Fibroblast of lung (primary cell): ENCODE measurements around the gene MUSK. TPM values are rescaled to one million over a fixed set of nuclear protein-coding genes. Genes with fewer than 3 reads are reported as not detected.

ENCODE experiments used
- DNase-seq, 2 donors: peaks; one replicate each; pipeline versions ENCODE4 v3.0.0 to v3.0.0-alpha.2; 2010; ENCODE audit warnings: low read depth in 2 of 2
- H2AFZ ChIP-seq: 2 replicates; pipeline ENCODE4 v1.5.1; 2012; ENCODE audit warnings: low read length, control low read depth, inconsistent platforms
- H3K27ac ChIP-seq: 2 replicates; pipeline ENCODE4 v1.5.1; 2011; ENCODE audit warnings: low read length, control low read depth; ENCODE audit not compliant: insufficient read depth
- H3K27me3 ChIP-seq: 2 replicates; pipeline ENCODE4 v1.5.1; 2011; ENCODE audit warnings: mild to moderate bottlenecking, low read length; ENCODE audit not compliant: control insufficient read depth, insufficient read depth
- H3K36me3 ChIP-seq: 2 replicates; pipeline ENCODE4 v1.5.1; 2011; ENCODE audit warnings: low read length; ENCODE audit not compliant: control insufficient read depth, insufficient read depth
- H3K4me1 ChIP-seq: 2 replicates; pipeline ENCODE4 v1.5.1; 2011; ENCODE audit warnings: low read length; ENCODE audit not compliant: control insufficient read depth, insufficient read depth; ENCODE audit errors: extremely low read depth
- H3K4me2 ChIP-seq: 2 replicates; pipeline ENCODE4 v1.5.1; 2011; ENCODE audit warnings: low read length, control low read depth; ENCODE audit not compliant: insufficient read depth; ENCODE audit errors: extremely low read depth
- H3K4me3 ChIP-seq, 4 experiments: fragments of 200-600 bp in 1 of 4; sonication (generic) in 1 of 4; replicated peaks in 1 of 4; 2 replicates each; pipeline ENCODE4 v1.5.1; 2011 to 2016; ENCODE audit warnings: low read length in 4 of 4, low read depth in 3 of 4, mild to moderate bottlenecking in 3 of 4, control low read depth in 2 of 4, inconsistent platforms in 1 of 4, mixed read lengths in 1 of 4; ENCODE audit not compliant: insufficient read depth in 1 of 4; ENCODE audit errors: control extremely low read depth in 1 of 4
- H3K79me2 ChIP-seq: 2 replicates; pipeline ENCODE4 v1.5.1; 2012; ENCODE audit warnings: mild to moderate bottlenecking, low read length, inconsistent platforms; ENCODE audit not compliant: control insufficient read depth, insufficient read depth
- H3K9ac ChIP-seq: 2 replicates; pipeline ENCODE4 v1.5.1; 2011; ENCODE audit warnings: mild to moderate bottlenecking, low read length, control low read depth; ENCODE audit not compliant: insufficient read depth
- H3K9me3 ChIP-seq: 2 replicates; pipeline ENCODE4 v1.5.1; 2012; ENCODE audit warnings: low read depth, low read length; ENCODE audit not compliant: control insufficient read depth, insufficient read depth
- H4K20me1 ChIP-seq: 2 replicates; pipeline ENCODE4 v1.5.1; 2011; ENCODE audit warnings: low read length; ENCODE audit not compliant: control insufficient read depth, insufficient read depth; ENCODE audit errors: extremely low read depth
- CTCF ChIP-seq, 2 donors: IDR thresholded peaks in 1 of 2; conservative IDR thresholded peaks in 1 of 2; 1 replicate in 1 of 2; 2 replicates in 1 of 2; pipeline ENCODE4 v1.5.1; 2011 to 2012; ENCODE audit warnings: low read length in 2 of 2, control low read depth in 1 of 2, inconsistent platforms in 1 of 2, low read depth in 1 of 2, mild to moderate bottlenecking in 1 of 2
- EZH2 ChIP-seq: IDR thresholded peaks from 2 replicates; pipeline ENCODE4 v1.5.1; 2012; ENCODE audit warnings: low read length, control low read depth, mild to moderate bottlenecking; ENCODE audit errors: missing control alignments
- polyA plus RNA-seq, 2 donors: library from polyadenylated mRNA; depleted of rRNA in 1 of 2; stranded (reverse) in 1 of 2; unstranded in 1 of 2; fragments of >200 nt; gene quantifications; 2 replicates each; pipeline ENCODE4 v1.2.1, GENCODE V29; 2011 to 2012; ENCODE audit warnings: missing spikeins in 1 of 2
- total RNA-seq: library from RNA; depleted of rRNA; stranded (reverse); fragments of >200 nt; gene quantifications from 2 replicates; pipeline ENCODE4 v1.2.1, GENCODE V29; 2014

The MUSK gene
- total and polyA plus RNA-seq, 2 donors (not counting 1 experiment from before 2014, with no cell fraction given) = 0.31 to 0.66 TPM

- peak in 1 of 2 donors; percentile 23 for DNase-seq
- Histone ChIP-seq H3K36me3 (no peaks in the 10 kb centered on the region), H3K79me2 (no peaks in the 10 kb centered on the region), H3K4me2 (no peak overlapping the region), H4K20me1 (no peaks in the 10 kb centered on the region), H3K9me3 (no peaks in the 10 kb centered on the region), H2AFZ (no peak overlapping the region), H3K27ac (no peak overlapping the region), H3K27me3 (no peaks in the 10 kb centered on the region), H3K9ac (no peak overlapping the region), H3K4me1 (no peaks in the 10 kb centered on the region), H3K4me3 (no peak overlapping the region)
- TF ChIP-seq EZH2 = no peak
- TF ChIP-seq CTCF (conservative IDR thresholded peaks at IDR 0.05 in 1 of 2, IDR thresholded peaks at IDR 0.05 in 1 of 2; ENCODE audit: low read depth in 1 of 2, low read length in 2 of 2) = no peak
These were observed 842 bp downstream of the MUSK start for GRCh38 chr9:110669433-110669832.

GRCh38 chr9:110671849-110672248 is 3.3 kb downstream of the MUSK start:
- no peak overlapping the region for H2AFZ ChIP-seq
- H3K27me3 ChIP-seq = no peaks in the 10 kb centered on the region
- no peaks in the 10 kb centered on the region for H3K36me3 ChIP-seq
- DNase-seq = no peak
- no peak overlapping the region for H3K4me2 ChIP-seq
- H3K9me3 ChIP-seq = no peaks in the 10 kb centered on the region
- H3K27ac ChIP-seq = no peak overlapping the region
- no peak overlapping the region for H3K9ac ChIP-seq
- H3K79me2 ChIP-seq = no peaks in the 10 kb centered on the region
- TF ChIP-seq CTCF (conservative IDR thresholded peaks at IDR 0.05 in 1 of 2, IDR thresholded peaks at IDR 0.05 in 1 of 2; ENCODE audit: low read depth in 1 of 2, low read length in 2 of 2) = no peak
- no peak for TF ChIP-seq EZH2
- no peaks in the 10 kb centered on the region for H4K20me1 ChIP-seq
- no peak overlapping the region for H3K4me3 ChIP-seq
- H3K4me1 ChIP-seq = no peaks in the 10 kb centered on the region

GRCh38 chr9:110672873-110673510 is 4.4 kb downstream of the MUSK start:
- no peaks in the 10 kb centered on the region for H4K20me1 ChIP-seq
- no peaks in the 10 kb centered on the region for H3K27me3 ChIP-seq
- no peak for TF ChIP-seq EZH2
- TF ChIP-seq CTCF (conservative IDR thresholded peaks at IDR 0.05 in 1 of 2, IDR thresholded peaks at IDR 0.05 in 1 of 2; ENCODE audit: low read depth in 1 of 2, low read length in 2 of 2) = no peak
- no peaks in the 10 kb centered on the region for H3K4me1 ChIP-seq
- H3K27ac ChIP-seq = no peak overlapping the region
- no peak overlapping the region for H3K9ac ChIP-seq
- no peaks in the 10 kb centered on the region for H3K79me2 ChIP-seq
- H3K4me3 ChIP-seq = no peak overlapping the region
- no peak overlapping the region for H3K4me2 ChIP-seq
- H3K36me3 ChIP-seq = no peaks in the 10 kb centered on the region
- no peaks in the 10 kb centered on the region for H3K9me3 ChIP-seq
- DNase-seq = no peak
- H2AFZ ChIP-seq = peak overlapping the region; percentile 33
